Ammon's horn (tissue), 1 donor: ENCODE data around the gene NAXE.

Experiments
- DNase-seq: peaks from one replicate; pipeline ENCODE4 v3.0.0-alpha.2; 2016; ENCODE audit warnings: low spot score

Gene NAXE

DNA sequence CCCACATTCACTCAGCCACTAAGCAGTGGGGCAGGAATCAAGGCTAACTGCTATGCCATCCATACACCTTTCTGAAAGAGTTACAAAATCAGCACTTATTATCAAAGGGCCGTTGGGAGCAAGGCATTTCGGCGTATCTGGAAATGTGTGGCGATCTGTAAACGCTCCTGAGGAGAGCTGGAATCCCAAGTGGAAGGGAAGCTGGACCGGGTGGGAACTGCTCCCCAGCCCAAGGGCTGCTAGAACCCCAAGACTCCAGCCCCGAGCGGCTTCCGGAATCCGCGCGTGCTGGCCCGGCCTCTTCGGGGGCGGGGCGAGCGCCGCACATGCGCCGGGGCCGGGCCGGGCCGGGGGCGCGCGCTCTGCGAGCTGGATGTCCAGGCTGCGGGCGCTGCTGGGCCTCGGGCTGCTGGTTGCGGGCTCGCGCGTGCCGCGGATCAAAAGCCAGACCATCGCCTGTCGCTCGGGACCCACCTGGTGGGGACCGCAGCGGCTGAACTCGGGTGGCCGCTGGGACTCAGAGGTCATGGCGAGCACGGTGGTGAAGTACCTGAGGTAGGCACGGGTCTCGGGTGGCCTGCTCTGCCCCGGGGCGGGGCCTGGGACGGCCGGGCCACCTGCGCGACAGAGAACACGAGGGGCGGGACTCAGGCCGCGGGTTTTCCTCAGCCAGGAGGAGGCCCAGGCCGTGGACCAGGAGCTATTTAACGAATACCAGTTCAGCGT, at the start of gene NAXE:
TSS of gene NAXE (plus strand) at position 345 of the 726 bp plus-strand sequence. CDS start at position 374, 29 bp downstream.
- peak; percentile 78 for DNase-seq

- DNase-seq, result no peak
Observed at GRCh38 chr1:156543066-156543465, 48.5 kb upstream of the NAXE start.

DNA sequence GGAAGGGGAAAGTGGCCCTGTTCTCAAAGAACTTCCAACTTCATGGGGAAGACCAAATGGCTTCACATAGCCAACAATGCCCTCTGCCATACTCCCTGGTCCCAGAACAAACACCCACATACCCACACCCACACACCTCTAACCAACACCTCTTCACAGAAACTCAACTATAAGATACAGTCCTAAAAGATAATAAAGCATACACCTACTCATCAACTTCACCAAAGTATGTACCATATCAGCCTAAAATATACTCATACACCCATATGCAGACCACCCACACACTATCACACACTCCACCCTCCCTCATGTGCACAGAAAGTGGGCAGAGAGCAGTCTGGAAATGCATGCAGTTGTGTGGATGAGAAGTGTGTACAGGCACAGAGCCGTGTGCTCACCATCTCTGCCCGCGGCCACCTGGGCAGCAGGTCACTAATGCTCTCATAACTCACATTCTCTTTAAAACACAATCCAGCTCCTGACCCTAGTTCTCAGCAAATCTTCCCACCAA, 46.9 kb upstream of the NAXE start:
- peak; percentile 30 for DNase-seq

GRCh38 chr1:156546267-156546666, 45.3 kb upstream of the NAXE start:
- DNase-seq, result no peak

- no peak for DNase-seq
Observed at GRCh38 chr1:156547434-156547833, 44.1 kb upstream of the NAXE start.

GRCh38 chr1:156547982-156548381, 43.6 kb upstream of the NAXE start:
- no peak for DNase-seq

DNA sequence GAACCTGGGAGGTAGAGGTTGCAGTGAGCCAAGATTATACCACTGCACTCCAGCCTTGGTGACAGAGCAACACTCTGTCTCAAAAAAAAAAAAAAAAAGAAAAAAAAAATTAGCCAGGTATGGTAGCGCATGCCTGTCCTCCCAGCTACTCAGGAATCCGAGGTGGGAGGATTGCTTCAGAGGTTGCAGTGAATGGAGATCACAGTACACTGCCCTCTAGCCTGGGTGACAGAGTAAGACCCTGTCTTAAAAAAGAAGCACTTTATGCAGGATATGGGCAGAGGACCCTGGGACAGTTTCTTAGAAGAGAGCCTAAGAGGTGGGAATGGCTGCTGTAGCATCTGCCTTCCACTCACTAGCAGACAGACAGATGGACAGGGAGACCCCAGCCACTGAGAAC, 42.2 kb upstream of the NAXE start:
- DNase-seq, result no peak

DNA sequence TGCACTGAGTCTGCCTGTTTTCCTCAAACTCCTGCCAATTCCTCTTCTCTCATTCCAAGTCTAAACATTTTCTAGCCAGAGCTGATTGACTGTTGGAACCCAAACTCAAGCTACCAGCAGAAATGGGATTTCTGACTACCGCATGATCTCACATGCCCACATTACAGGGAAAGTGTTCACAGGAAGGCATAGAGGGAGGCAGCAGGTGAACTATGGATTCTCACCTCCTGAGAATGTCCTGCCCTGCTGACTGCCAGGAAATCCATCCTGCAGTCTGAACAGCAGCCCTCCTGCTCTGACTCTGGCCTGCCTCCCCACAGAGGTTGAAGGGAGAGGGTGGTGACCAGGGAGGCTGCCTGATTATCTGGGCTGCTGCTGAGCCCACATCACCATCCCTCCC, 41.7 kb upstream of the NAXE start:
- DNase-seq, result no peak

DNA sequence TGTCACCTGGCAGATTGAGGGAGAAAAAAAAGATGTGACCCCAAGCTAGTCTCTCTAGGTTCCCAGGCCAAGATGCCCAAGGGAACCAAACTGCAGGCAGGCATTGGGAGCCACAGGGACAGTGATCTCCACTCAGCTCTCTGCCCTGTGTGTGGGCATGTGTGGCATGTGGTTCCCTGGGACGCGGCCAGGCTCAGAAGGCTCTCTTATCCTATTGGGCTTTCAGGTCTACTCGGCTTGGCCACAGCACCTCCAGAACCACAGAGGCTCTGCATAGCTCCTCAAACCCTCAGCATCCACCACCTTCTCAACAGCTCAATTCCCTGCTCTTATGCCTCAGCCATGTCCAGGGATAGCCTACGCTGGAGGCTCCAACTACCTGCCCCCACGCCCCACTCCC, 41.2 kb upstream of the NAXE start:
- DNase-seq, result no peak

GRCh38 chr1:156551066-156551643, 40.4 kb upstream of the NAXE start:
- no peak for DNase-seq

GRCh38 chr1:156551869-156552268, 39.7 kb upstream of the NAXE start:
- no peak for DNase-seq

- DNase-seq, result no peak
Observed at GRCh38 chr1:156552518-156552917, 39.1 kb upstream of the NAXE start.

GRCh38 chr1:156552937-156553336, 38.6 kb upstream of the NAXE start:
- peak; percentile 62 for DNase-seq

GRCh38 chr1:156553860-156554485, 37.6 kb upstream of the NAXE start:
- DNase-seq, result no peak

- DNase-seq, result no peak
Observed at GRCh38 chr1:156554971-156555370, 36.6 kb upstream of the NAXE start.

DNA sequence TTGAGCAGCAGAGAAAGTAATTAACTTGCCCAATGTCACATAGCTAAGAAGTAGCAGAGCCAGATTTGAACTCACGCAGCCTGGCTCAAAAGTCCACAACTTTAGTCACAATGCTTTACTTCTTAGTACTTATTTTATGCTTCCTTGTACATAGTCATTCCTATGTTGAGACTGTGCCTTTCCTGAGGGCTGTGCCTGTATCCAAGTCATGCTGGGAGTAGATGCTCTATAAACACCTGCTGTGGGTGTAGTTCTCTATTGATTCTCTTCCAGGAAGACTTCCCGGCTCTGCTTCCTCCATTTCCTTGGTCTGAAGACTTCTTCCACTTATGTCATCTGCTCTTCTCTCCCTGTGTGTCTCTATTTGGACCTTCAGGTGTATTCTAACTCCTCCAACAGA, 35.9 kb upstream of the NAXE start:
- DNase-seq, result no peak

DNA sequence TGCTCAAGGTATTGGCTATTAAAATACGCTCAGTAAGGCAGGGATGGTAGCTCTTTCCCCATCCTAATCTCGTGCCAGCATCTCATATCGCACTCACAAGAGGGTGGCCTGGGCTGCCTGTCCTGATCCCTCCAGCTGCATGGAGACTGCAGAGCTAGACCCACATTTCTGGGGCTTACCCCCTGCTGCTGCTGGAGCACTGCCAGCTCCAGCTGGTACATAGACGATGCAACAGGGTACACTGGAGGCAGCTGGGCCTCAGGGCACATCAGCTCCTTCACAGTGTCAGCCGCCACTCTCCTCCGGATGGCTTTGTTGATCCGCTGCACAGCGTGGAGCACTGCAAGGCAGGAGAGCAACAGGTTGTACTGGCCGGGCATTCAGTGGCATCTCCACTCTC, 35.2 kb upstream of the NAXE start:
- no peak for DNase-seq

- DNase-seq, result no peak
Observed at GRCh38 chr1:156559086-156559796, 32.3 kb upstream of the NAXE start.

- no peak for DNase-seq
Observed at GRCh38 chr1:156559797-156560385, 31.7 kb upstream of the NAXE start.

- DNase-seq, result no peak
Observed at GRCh38 chr1:156560585-156561163, 30.9 kb upstream of the NAXE start.

DNA sequence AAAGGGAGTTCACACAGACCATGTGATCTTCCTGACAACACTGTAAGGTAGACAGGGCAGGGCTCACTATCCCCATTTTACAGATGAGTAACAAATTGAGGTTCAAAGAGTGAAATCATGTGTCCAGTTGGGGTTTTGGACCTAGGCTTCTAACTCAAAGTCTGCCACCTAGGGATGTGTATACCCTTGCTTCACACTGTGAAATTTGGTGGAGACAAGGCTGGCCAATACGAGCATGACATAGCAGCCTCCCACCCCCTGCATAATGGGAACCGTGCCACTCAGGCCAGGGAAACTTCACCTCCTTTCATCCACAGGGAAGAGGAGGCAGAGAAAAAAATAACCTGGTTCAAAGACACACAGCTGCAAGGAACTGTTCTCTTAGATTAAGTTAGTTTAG, 26.1 kb upstream of the NAXE start:
- DNase-seq, result no peak

- no peak for DNase-seq
Observed at GRCh38 chr1:156566436-156566835, 25.1 kb upstream of the NAXE start.
